K562 (cell line): ENCODE measurements around the gene ABCA7. TPM values are rescaled to one million over a fixed set of nuclear protein-coding genes. Genes with fewer than 3 reads are reported as not detected.

Source experiments
- CXXC5 ChIP-seq: fragments of 250-450 bp; sonication (Bioruptor Pico); IDR thresholded peaks from 2 replicates; pipeline ENCODE4 v1.8.0; 2022; ENCODE audit warnings: inconsistent platforms, mild to moderate bottlenecking, moderate library complexity
- HLTF ChIP-seq: fragments of 450-650 bp; IDR thresholded peaks from 2 replicates; pipeline ENCODE4 v1.6.1; 2016
- JUN ChIP-seq, 2 experiments: sonication (generic) in 1 of 2; formaldehyde crosslinking in 1 of 2; IDR thresholded peaks; 2 replicates each; pipeline versions ENCODE4 v1.6.1 to v1.8.0; 2012 to 2022; ENCODE audit warnings: borderline replicate concordance in 2 of 2, mild to moderate bottlenecking in 2 of 2, improper control_type of control experiment in 1 of 2, low read depth in 1 of 2, low read length in 1 of 2, missing genetic modification reagents in 1 of 2
- MTA1 ChIP-seq: fragments of 450-650 bp; IDR thresholded peaks from 2 replicates; pipeline ENCODE4 v1.6.1; 2017; ENCODE audit warnings: borderline replicate concordance
- NFIC ChIP-seq: fragments of 450-650 bp; IDR thresholded peaks from 2 replicates; pipeline ENCODE4 v1.6.1; 2017; ENCODE audit warnings: mild to moderate bottlenecking, inconsistent platforms
- RB1 ChIP-seq: fragments of 450-650 bp; IDR thresholded peaks from 2 replicates; pipeline ENCODE4 v1.6.1; 2017; ENCODE audit warnings: low read depth, mild to moderate bottlenecking
- RREB1 ChIP-seq: fragments of 250-450 bp; sonication (Bioruptor Pico); IDR thresholded peaks from 2 replicates; pipeline ENCODE4 v1.4.0; 2020
- SREBF2 ChIP-seq: sonication (generic); formaldehyde crosslinking; IDR thresholded peaks from 2 replicates; pipeline ENCODE4 v1.4.0; 2020; ENCODE audit warnings: mild to moderate bottlenecking, missing genetic modification reagents
- TRIM28 ChIP-seq: fragments of 450-650 bp; IDR thresholded peaks from 2 replicates; pipeline ENCODE4 v1.6.1; 2017
- TSHZ1 ChIP-seq: fragments of 250-450 bp; sonication (Bioruptor Pico); IDR thresholded peaks from 2 replicates; pipeline ENCODE4 v1.4.0; 2020; ENCODE audit warnings: mild to moderate bottlenecking, moderate library complexity
- ZNF764 ChIP-seq: fragments of 250-450 bp; sonication (Bioruptor Pico); IDR thresholded peaks from 2 replicates; pipeline ENCODE4 v1.4.0; 2020; ENCODE audit warnings: low read depth, mild to moderate bottlenecking, moderate library complexity
- polyA plus RNA-seq, 8 experiments: library from polyadenylated mRNA; depleted of rRNA in 4 of 8; stranded (reverse) in 5 of 8; unstranded in 3 of 8; fragments of >200 nt; fragmentation: Nextera tagmentation in 2 of 8; fragmentation: Illumina TruSeq in 1 of 8; extraction: Ambion mirVana in 2 of 8; extraction: Trizol in 1 of 8; gene quantifications; 2 replicates each; pipeline versions ENCODE4 v1.2.1 to v1.2.3, GENCODE V29; 2011 to 2014; ENCODE audit warnings: inconsistent platforms in 1 of 8, missing spikeins in 1 of 8
- total RNA-seq, 7 experiments: library from RNA; depleted of rRNA in 6 of 7; stranded (reverse); fragments of >200 nt in 6 of 7; fragmentation: Illumina TruSeq in 2 of 7; extraction: Trizol in 2 of 7; gene quantifications; 2 replicates each; pipeline versions ENCODE4 v1.2.1 to v1.2.3, GENCODE V29; 2011 to 2021; ENCODE audit warnings: low replicate concordance in 1 of 7
- TF ChIP-seq, protein P1 (sequence below), 2 experiments: fragments of 450-650 bp; IDR thresholded peaks; 2 replicates each; pipeline ENCODE4 v1.6.1; 2016
- TF ChIP-seq, protein P2 (sequence below), 2 experiments: IDR thresholded peaks; 2 replicates each; pipeline ENCODE4 v1.6.1; 2012; ENCODE audit warnings: improper control_type of control experiment in 2 of 2, low read depth in 2 of 2, low read length in 2 of 2, borderline replicate concordance in 1 of 2

Gene ABCA7
- total and polyA plus RNA-seq, 9 of the 15 experiments (the other 6 are each of a cell fraction or from before 2014, with no cell fraction given) = 2.3 to 96.1 (median 31.2) TPM

GRCh38 chr19:1025960-1026782 lies 13.7 kb upstream of the ABCA7 start, which contains the start of gene CNN2 (continued):
- TF ChIP-seq, protein P1, sequence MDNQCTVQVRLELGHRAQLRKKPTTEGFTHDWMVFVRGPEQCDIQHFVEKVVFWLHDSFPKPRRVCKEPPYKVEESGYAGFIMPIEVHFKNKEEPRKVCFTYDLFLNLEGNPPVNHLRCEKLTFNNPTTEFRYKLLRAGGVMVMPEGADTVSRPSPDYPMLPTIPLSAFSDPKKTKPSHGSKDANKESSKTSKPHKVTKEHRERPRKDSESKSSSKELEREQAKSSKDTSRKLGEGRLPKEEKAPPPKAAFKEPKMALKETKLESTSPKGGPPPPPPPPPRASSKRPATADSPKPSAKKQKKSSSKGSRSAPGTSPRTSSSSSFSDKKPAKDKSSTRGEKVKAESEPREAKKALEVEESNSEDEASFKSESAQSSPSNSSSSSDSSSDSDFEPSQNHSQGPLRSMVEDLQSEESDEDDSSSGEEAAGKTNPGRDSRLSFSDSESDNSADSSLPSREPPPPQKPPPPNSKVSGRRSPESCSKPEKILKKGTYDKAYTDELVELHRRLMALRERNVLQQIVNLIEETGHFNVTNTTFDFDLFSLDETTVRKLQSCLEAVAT (IDR thresholded peaks at IDR 0.05) = no peak
- TF ChIP-seq ZNF764 (CRISPR knock-in tag) (no peak), NFIC (peak; percentile 59), JUN (IDR thresholded peaks at IDR 0.05; ENCODE audit: borderline replicate concordance, low read depth, low read length) (no peak), JUN (CRISPR knock-in tag; IDR thresholded peaks at IDR 0.05; ENCODE audit: borderline replicate concordance) (0 out of 2 replicates have a peak, but pooled peaks have one; percentile 20), CXXC5 (peak; percentile 87), SREBF2 (CRISPR knock-in tag) (no peak), RREB1 (no peak), MTA1 (peak; percentile 19; the same call in 1 of the 2 replicates), RB1 (peak; percentile 79; the same call in 1 of the 2 replicates), TSHZ1 (no peak), TRIM28 (no peak), HLTF (no peak)
- TF ChIP-seq, protein P2, sequence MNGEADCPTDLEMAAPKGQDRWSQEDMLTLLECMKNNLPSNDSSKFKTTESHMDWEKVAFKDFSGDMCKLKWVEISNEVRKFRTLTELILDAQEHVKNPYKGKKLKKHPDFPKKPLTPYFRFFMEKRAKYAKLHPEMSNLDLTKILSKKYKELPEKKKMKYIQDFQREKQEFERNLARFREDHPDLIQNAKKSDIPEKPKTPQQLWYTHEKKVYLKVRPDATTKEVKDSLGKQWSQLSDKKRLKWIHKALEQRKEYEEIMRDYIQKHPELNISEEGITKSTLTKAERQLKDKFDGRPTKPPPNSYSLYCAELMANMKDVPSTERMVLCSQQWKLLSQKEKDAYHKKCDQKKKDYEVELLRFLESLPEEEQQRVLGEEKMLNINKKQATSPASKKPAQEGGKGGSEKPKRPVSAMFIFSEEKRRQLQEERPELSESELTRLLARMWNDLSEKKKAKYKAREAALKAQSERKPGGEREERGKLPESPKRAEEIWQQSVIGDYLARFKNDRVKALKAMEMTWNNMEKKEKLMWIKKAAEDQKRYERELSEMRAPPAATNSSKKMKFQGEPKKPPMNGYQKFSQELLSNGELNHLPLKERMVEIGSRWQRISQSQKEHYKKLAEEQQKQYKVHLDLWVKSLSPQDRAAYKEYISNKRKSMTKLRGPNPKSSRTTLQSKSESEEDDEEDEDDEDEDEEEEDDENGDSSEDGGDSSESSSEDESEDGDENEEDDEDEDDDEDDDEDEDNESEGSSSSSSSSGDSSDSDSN (IDR thresholded peaks at IDR 0.05; ENCODE audit: borderline replicate concordance in 1 of 2, low read depth in 2 of 2, low read length in 2 of 2) = peak in 1 of 2 experiments; percentile 50; a peak in 1 of 4 replicates
